IMR-90 (cell line): ENCODE measurements around the gene LRG1.

Experiments
- CHD1 ChIP-seq: IDR thresholded peaks from 2 replicates; pipeline ENCODE4 v1.6.1; 2012; ENCODE audit warnings: low read depth, low read length, improper control_type of control experiment
- CTCF ChIP-seq: conservative IDR thresholded peaks from 2 replicates; pipeline ENCODE4 v1.5.1; 2012; ENCODE audit warnings: mild to moderate bottlenecking, low read depth, low read length, improper control_type of control experiment
- FOS ChIP-seq: fragments of 150-350 bp; IDR thresholded peaks from 2 replicates; pipeline ENCODE4 v1.6.1; 2016; ENCODE audit warnings: low read depth, low read length
- NFE2L2 ChIP-seq: fragments of 150-350 bp; IDR thresholded peaks from 2 replicates; pipeline ENCODE4 v1.6.1; 2016; ENCODE audit warnings: low read depth, mild to moderate bottlenecking, low read length
- POLR2A ChIP-seq: IDR thresholded peaks from 2 replicates; pipeline ENCODE4 v1.6.1; 2012; ENCODE audit warnings: mild to moderate bottlenecking, low read depth, low read length
- RAD21 ChIP-seq: IDR thresholded peaks from 2 replicates; pipeline ENCODE4 v1.6.1; 2012; ENCODE audit warnings: low read length, improper control_type of control experiment
- RFX5 ChIP-seq: IDR thresholded peaks from 2 replicates; pipeline ENCODE4 v1.8.0; 2012; ENCODE audit warnings: low read depth, mild to moderate bottlenecking, low read length, moderate library complexity
- SMC3 ChIP-seq: fragments of 150-350 bp; IDR thresholded peaks from 2 replicates; pipeline ENCODE4 v1.6.1; 2016; ENCODE audit warnings: low read depth, mild to moderate bottlenecking, antibody characterized with exemption, low read length, moderate library complexity

- TF ChIP-seq CTCF: no peak
- no peak for TF ChIP-seq FOS
- no peak for TF ChIP-seq POLR2A
- TF ChIP-seq RFX5: no peak
- no peak for TF ChIP-seq SMC3
- TF ChIP-seq RAD21: no peak
- TF ChIP-seq NFE2L2: no peak
- TF ChIP-seq CHD1: no peak
These were observed 3.0 kb downstream of the LRG1 start for GRCh38 chr19:4536798-4537197.
